GM12872 (cell line): Measurements from ENCODE around the gene RLBP1.

Experiments
- CTCF ChIP-seq: IDR thresholded peaks from 3 replicates; pipeline ENCODE4 v1.5.1; 2011; ENCODE audit warnings: low read depth, mild to moderate bottlenecking, low read length, moderate library complexity; ENCODE audit not compliant: insufficient read depth

RLBP1 gene

DNA sequence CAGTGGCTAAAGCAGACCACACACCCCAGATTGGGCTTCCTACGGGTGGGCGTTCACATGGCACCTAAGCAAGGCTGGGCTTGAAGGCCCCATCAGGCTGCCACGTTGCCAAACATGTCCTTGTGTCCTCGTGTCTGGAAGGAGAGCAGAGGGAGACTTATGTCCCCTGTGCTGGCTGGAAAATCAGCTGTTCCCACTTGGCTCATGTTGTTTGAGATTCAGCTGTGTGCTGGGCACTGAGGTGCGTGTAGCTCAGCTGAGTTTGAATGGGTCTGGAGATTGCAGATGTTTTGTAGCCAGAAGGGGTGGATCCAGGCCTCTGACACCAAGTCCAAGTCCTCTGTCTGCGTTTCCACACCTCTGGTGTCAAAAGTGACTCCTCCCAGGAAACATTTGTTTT lies 34.6 kb downstream of the RLBP1 start:
- no peak for TF ChIP-seq CTCF

DNA sequence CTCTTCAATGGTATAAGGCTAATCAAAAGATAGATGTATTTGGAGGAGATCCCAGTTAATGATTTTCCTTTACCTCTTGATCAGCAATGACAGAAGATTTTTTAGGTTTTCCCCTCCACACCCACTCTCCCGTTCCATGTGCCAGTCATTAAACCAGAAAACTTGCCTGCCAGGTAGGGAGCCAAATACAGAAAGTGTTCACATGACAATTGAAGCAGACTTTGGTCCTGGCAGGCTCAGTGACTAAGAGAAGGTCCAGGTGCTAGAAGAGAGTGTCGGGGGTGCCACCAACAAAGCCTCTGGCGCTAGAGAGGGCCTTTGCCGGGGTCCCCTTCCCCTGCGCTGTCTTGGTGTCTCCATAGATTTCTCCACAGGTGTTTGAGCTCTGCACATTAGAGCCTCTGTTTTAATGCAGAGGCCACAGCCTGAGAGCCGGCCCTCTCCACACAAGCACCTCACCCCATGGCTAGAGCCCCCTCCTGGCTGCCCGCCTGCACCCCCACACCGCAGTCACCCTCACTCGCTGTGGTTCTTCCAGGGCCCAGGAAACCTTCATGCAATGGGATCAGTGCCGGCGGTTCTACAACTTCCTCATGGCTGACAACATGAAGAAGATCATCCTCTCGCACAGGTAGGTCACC lies 36.4 kb downstream of the RLBP1 start:
- no peak for TF ChIP-seq CTCF

GRCh38 chr15:89184357-89184756 lies 37.0 kb downstream of the RLBP1 start:
- TF ChIP-seq CTCF: no peak

- TF ChIP-seq CTCF: no peak
These were observed 41.2 kb downstream of the RLBP1 start for GRCh38 chr15:89179966-89180875.

- TF ChIP-seq CTCF: no peak
These were observed 42.9 kb downstream of the RLBP1 start for GRCh38 chr15:89178307-89178977.

- TF ChIP-seq CTCF: peak; percentile 85
These were observed 43.6 kb downstream of the RLBP1 start for GRCh38 chr15:89177633-89178306.

DNA sequence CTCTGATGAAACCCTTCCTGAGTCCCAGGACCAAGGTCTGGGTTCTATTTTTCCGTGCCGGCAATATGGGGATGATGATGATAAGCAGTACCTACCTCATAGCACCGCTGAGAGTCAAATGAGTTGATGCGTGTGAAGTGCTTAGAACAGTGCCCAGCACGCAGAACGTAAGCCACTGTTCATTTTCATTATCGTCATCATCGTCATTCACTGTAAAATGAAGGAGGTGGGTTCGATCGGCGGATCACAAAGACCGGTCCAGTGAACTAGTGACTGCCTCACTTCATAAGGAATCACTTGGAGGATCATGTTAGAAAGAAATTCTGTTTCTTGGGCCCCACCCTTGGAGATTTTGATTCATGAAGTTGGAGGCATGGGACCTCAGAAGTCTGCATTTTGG lies 44.3 kb downstream of the RLBP1 start:
- no peak for TF ChIP-seq CTCF
